ENCODE measurements around the gene MEPCE. TPM values are rescaled to one million over a fixed set of nuclear protein-coding genes. Genes with fewer than 3 reads are reported as not detected.

MEPCE gene
- total and polyA plus RNA-seq, 2 experiments from 2014 or later: 10.0 to 32.6 TPM

DNA sequence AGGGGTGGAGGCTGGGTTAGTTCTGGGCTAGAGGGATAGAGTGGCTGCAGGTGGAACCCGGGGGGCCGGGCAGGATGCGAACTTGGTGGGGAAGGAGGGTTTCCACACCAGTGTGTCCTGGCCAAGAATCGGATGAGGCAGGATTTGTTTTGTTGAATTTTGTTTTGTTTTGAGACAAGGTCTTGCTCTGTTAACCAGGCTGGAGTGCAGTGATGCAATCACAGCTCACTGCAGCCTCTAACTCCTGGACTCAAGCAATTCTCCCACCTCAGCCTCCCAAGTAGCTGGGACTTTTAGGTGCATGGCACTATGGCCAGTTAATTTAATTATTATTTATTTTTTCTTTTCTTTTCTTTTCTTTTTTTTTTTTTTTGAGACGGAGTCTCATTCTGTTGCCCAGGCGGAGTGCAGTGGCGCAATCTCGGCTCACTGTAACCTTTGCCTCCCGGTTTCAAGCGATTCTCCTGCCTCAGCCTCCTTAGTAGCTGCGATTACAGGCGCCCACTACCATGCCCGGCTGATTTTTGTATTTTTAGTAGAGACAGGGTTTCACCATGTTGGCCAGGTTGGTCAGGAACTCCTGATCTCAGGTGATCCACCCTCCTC, 19.7 kb downstream of the MEPCE start:
- H3F3A ChIP-seq (replicated peaks; ENCODE audit: low read depth): no peaks in the 10 kb centered on the region

More for the DNA sequence above, 19.7 kb downstream of the MEPCE start:
- H3K9me3 Mint-ChIP-seq: no peaks in the 10 kb centered on the region
- Histone ChIP-seq H4K20me1 (replicated peaks; ENCODE audit: insufficient read depth) (no peaks in the 10 kb centered on the region), H3K27ac (ENCODE audit: low read depth) (no peak overlapping the region), H3K27me3 (ENCODE audit: insufficient read depth) (no peaks in the 10 kb centered on the region), H3K4me3 (no peak overlapping the region), H3K36me3 (ENCODE audit: insufficient read depth) (no peaks in the 10 kb centered on the region), H3K4me2 (no peak overlapping the region), H3K79me2 (replicated peaks; ENCODE audit: insufficient read depth) (no peaks in the 10 kb centered on the region), H3K4me1 (ENCODE audit: insufficient read depth) (no peaks in the 10 kb centered on the region; the same call in 1 of the 2 replicates), H2AFZ (no peak overlapping the region), H3K9me2 (ENCODE audit: insufficient read depth) (no peaks in the 10 kb centered on the region)
- H3K4me3 Mint-ChIP-seq: no peak overlapping the region
- no peaks in the 10 kb centered on the region for H3K36me3 Mint-ChIP-seq (ENCODE audit: low read depth)
- DNase-seq (ENCODE audit: low spot score) (no peak), ATAC-seq (no peak)
- TF ChIP-seq ZNF114 (CRISPR knock-in tag; IDR thresholded peaks at IDR 0.05): no peak
- TF ChIP-seq, protein P1, sequence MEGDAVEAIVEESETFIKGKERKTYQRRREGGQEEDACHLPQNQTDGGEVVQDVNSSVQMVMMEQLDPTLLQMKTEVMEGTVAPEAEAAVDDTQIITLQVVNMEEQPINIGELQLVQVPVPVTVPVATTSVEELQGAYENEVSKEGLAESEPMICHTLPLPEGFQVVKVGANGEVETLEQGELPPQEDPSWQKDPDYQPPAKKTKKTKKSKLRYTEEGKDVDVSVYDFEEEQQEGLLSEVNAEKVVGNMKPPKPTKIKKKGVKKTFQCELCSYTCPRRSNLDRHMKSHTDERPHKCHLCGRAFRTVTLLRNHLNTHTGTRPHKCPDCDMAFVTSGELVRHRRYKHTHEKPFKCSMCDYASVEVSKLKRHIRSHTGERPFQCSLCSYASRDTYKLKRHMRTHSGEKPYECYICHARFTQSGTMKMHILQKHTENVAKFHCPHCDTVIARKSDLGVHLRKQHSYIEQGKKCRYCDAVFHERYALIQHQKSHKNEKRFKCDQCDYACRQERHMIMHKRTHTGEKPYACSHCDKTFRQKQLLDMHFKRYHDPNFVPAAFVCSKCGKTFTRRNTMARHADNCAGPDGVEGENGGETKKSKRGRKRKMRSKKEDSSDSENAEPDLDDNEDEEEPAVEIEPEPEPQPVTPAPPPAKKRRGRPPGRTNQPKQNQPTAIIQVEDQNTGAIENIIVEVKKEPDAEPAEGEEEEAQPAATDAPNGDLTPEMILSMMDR (conservative IDR thresholded peaks at IDR 0.05; ENCODE audit: low read depth in 2 of 2): no peak
- no peak for TF ChIP-seq EZH2phosphoT487 (IDR thresholded peaks at IDR 0.05; ENCODE audit: unreplicated experiment)
- no peak for TF ChIP-seq JUNB (IDR thresholded peaks at IDR 0.05; ENCODE audit: unreplicated experiment)
- no peak for TF ChIP-seq NANOG (IDR thresholded peaks at IDR 0.05; ENCODE audit: borderline replicate concordance)
- TF ChIP-seq, protein P2, sequence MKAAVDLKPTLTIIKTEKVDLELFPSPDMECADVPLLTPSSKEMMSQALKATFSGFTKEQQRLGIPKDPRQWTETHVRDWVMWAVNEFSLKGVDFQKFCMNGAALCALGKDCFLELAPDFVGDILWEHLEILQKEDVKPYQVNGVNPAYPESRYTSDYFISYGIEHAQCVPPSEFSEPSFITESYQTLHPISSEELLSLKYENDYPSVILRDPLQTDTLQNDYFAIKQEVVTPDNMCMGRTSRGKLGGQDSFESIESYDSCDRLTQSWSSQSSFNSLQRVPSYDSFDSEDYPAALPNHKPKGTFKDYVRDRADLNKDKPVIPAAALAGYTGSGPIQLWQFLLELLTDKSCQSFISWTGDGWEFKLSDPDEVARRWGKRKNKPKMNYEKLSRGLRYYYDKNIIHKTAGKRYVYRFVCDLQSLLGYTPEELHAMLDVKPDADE (IDR thresholded peaks at IDR 0.05): no peak
- no peak for TF ChIP-seq ZNF331 (CRISPR knock-in tag; IDR thresholded peaks at IDR 0.05; ENCODE audit: low read depth)
- no peak for TF ChIP-seq CREB1 (CRISPR knock-in tag; IDR thresholded peaks at IDR 0.05; ENCODE audit: low read depth)
- TF ChIP-seq, protein P3, sequence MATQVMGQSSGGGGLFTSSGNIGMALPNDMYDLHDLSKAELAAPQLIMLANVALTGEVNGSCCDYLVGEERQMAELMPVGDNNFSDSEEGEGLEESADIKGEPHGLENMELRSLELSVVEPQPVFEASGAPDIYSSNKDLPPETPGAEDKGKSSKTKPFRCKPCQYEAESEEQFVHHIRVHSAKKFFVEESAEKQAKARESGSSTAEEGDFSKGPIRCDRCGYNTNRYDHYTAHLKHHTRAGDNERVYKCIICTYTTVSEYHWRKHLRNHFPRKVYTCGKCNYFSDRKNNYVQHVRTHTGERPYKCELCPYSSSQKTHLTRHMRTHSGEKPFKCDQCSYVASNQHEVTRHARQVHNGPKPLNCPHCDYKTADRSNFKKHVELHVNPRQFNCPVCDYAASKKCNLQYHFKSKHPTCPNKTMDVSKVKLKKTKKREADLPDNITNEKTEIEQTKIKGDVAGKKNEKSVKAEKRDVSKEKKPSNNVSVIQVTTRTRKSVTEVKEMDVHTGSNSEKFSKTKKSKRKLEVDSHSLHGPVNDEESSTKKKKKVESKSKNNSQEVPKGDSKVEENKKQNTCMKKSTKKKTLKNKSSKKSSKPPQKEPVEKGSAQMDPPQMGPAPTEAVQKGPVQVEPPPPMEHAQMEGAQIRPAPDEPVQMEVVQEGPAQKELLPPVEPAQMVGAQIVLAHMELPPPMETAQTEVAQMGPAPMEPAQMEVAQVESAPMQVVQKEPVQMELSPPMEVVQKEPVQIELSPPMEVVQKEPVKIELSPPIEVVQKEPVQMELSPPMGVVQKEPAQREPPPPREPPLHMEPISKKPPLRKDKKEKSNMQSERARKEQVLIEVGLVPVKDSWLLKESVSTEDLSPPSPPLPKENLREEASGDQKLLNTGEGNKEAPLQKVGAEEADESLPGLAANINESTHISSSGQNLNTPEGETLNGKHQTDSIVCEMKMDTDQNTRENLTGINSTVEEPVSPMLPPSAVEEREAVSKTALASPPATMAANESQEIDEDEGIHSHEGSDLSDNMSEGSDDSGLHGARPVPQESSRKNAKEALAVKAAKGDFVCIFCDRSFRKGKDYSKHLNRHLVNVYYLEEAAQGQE (IDR thresholded peaks at IDR 0.05; ENCODE audit: unreplicated experiment): no peak
- no peak overlapping the region for H3K27ac Mint-ChIP-seq
- peaks cover 10% of the 10 kb centered on the region for H3K4me1 Mint-ChIP-seq
- peaks cover 17% of the 10 kb centered on the region for H3K27me3 Mint-ChIP-seq (ENCODE audit: insufficient read depth, low read depth, poor library complexity)

All from GM23338 (cell line).